NCI-H748 (cell line): Measurements from ENCODE around the gene STON1.
"Not testable (repeated sequence)": the region's sequence is repeated elsewhere in the genome, so short reads cannot be mapped to it uniquely, and the experiment has no call there.

ENCODE experiments used
- DNase-seq: peaks from one replicate; lab custom pipeline; 2025; ENCODE audit not compliant: unreplicated experiment; lab: John Stamatoyannopoulos, UW

Gene STON1

DNA sequence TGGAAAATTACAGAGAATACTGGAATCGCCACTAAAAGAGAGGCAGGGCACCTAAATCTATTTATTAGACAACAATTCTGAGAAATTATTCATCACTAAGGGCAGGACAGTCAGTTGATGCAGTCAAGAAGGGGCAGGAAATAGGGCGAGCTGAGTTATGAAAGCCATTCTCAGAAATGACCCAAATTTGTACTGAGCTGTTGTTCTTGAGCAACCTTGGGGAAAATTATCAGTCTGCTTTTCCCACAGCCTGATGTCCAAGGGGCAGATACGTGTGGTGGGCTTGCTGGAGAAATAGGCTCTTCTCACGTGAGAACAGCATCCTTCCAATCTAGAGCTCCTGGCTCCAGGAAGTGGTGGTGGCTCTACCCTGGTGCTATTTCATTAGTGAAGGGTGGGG lies 38.6 kb downstream of the STON1 start:
- no peak for DNase-seq

DNA sequence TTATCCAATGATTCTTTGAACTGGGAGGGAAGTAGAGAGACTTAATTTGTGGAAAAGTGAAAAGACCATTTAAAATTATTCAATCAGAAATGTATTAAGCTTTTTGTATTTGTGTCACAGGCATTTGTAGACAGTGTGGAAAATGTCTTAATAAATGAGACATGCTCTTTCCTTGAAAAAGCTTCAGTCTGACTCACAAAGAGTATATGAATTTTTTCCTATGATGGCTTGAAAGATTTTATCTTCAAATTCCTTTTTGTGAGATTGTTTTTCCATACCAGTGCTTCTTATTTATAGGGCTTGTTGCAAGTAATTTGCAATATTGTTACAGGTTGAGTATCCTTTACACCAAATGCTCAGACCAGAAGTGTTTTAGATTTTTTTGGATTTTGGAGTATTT lies 39.5 kb downstream of the STON1 start:
- DNase-seq, result no peak

DNA sequence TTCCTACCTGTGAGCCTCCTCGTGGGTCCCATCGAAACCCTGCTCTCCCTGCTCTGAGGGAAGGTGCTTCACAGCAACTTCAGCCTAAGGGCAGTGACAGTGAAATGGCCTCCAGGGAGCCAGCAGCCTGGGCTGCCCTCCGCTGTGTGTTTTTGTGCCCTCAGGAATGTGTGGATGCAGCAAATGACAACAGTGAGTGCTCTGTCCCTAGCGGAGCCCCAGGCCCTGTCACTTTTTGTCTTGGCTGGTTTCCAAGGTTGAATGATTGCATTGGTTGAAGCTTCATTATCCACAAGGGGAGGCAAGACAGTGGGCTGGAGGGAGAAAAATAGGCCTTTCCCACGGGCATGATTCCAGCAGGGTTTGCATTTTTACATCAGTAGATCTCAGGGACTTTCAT lies 42.9 kb downstream of the STON1 start:
- DNase-seq, result peak; percentile 28

DNA sequence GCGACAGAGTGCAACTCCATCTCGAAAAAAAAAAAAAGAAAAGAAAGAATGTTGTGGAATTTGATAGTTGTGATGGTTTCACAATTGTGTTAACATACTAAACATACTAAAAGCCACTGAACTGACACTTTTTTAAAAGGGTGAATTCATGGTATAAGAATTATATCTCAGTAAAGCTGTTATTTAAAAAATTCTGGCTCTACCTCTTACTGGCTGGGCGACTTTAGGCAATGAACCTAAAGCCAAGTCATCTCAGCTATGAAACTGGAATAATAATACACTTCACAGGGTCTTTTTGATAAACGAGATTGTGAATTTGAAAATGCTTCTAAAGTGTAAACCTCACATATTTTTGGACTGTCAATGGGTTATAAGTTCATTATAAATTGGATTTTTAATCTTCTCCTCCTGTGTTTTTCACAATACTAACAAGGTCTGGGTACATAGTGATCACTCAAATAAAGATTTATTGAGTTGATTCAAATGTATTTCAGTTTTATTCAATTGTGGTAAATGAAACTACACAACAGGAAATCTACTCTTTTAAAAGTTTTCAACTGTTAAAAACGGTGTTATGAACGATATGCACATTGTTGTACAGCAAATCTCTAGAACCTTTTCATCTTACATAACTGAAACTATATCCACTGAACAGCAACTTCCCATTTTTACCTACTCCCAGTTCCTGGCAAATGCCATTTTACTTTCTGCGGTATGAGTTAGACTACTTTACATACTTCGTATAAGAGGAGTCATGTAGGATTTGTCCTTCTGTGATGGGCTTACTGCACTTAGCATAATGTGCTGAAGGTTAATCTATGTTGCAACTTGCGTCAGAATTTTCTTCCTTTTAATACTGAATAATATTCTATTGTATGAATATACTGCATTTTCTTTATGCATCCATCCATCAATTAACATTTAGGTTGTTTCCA lies 44.7 kb downstream of the STON1 start:
- no peak for DNase-seq

DNA sequence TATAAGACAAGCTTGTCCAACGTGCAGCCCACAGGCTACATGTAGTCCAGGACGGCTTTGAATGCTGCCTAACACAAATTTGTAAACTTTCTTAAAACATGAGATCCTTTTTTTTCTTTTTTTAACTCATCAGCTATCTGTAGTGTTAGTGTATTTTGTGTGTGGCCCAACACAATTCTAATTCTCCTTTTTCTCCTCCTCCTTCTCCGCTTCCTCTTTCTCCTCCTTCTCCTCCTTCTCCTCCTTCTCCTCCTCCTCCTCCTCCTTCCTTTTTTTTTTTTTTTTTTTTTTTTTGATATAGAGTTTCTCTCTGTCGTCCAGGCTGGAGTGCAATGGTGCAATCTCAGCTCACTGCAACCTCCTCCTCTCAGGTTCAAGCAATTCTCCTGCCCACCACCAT lies 48.4 kb downstream of the STON1 start:
- DNase-seq, result no peak

DNA sequence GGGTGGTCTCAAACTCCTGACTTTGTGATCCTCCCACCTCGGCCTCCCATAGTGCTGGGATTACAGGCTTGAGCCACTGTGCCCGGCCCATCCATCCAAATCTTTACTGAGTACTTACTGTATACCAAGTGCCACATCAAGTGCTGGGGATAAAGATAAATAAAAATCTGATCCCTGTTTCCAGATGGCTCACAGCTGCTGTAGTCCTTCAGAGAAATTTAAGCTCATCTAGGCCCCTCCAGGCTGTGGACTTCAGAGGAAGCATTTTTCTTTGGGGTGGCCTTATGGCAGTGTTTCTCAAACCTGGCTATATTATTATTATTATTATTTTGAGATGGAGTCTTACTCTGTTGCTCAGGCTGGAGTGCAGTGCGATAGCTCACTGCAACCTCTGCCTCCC lies 54.0 kb downstream of the STON1 start:
- DNase-seq, result no peak

DNA sequence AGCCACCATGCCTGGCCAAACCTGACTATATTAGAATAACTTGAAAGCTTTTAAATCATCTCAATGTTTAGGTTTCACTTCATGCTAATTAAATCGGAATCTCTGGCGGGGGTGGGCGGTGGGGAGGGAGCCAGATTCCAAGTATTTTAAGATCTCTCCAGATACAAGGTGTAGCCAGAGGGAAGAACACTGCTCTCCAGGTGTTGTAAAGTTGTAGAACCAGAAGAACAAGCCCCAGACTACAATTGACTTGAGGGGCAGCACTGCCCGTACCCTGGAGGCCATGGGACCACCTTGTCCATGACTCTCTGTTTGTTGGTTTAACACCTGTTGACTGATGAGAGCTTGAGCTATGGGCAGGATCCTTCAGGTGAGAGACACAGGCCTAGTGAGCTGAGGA lies 54.6 kb downstream of the STON1 start:
- DNase-seq, result no peak

DNA sequence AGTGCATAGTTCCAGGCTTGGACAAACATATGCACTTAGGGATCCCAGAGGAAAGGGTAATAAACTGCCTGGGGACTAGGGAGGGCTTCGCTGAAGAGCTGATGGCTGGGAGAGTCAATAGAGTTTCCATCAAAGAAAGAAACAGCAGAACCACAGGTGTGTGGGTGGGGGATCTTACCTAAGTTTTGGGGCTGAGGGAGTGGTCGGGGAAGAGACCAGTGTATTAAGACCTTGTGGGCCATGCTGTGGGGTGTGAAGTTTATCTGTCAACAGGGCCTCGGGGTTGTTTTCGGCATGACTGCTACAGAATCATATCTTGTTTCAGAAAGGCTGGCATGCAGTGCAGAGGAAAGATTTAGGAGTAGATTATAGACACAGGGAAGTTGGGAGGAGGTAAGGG lies 56.5 kb downstream of the STON1 start:
- no peak for DNase-seq

DNA sequence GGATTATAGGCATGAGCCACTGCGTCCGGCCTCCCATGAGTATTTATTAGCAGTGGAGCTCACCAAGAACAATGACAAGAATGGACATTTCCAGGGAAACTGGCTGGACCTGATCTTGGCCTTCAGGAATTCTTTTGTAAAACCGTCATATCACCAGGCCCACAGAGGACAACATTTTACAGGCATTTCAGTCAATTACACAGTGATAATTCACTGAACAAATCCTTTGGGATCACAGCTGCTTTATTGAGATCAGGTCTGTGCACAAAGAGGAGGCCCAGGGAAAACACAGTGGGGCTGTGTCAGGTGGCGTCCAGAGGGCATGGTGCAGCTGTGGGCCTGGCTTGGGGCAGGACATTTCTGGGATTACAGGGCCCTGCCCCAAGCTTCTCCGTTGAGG lies 57.6 kb downstream of the STON1 start:
- DNase-seq, result no peak

DNA sequence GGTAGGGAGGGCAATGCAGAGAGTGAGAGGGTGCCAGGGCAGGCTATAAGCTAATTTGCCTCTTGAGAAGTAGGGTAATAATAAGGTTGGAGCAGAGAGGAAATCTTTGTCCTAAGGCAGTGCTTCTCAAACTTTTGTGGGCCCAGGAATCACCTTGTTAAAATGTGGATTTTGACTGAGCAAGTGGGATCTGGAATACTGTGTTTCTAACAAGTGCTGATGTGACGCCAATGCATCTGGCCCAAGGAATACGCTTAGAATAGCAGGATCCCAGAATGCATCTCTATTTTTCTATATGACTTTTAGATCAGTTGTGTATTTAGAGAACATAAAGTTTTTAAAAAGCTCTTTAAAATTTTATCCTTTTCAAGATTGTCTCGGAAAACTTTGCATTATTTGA lies 58.0 kb downstream of the STON1 start:
- no peak for DNase-seq

DNA sequence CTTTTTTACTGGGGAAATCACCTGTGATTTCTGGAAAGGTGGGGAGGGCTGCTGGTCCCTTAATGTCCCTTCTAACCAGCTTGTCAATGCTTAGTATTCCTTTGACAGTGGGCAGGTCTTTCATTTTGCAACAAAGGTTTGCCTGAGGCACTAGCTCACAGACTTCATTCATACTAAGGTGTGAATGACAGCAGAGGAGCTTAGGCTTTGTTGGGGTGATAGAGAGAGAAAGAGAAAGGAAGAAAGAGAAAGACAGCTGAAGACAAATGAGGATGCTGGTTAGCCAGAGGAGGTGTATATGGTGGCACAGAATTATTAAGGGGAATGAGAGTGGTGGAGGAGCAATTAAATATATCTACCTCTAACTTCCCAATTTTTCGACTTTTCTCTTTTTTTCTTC lies 58.8 kb downstream of the STON1 start:
- DNase-seq, result no peak

DNA sequence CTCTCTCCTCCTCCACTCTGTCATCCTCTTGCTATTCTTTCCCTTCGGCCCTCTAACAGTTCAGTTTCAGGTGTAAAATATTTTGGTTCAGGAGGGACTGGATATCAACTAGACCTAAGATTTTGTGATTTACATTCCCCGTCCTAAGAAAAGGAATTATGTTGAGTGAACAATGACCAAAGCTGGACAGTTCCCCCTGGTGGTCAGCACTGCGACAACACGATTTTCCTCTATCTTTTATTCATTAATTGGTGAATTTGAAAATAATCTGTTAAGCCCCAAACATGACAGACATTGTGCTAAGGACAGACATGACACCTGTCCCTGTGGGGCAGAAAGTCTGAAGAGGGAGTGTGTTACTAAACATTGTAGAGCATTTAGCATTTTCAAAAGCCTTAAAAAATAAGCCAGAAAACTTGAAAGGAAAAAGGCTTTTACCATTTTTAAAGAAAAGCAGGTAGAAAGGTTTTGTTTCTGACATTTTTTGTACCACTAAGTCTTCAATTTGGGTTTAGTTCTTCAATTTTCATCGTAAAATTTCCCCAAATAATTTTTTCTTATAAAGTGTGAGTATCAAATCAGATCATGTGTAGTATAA lies 59.3 kb downstream of the STON1 start:
- DNase-seq, result peak; percentile 40

DNA sequence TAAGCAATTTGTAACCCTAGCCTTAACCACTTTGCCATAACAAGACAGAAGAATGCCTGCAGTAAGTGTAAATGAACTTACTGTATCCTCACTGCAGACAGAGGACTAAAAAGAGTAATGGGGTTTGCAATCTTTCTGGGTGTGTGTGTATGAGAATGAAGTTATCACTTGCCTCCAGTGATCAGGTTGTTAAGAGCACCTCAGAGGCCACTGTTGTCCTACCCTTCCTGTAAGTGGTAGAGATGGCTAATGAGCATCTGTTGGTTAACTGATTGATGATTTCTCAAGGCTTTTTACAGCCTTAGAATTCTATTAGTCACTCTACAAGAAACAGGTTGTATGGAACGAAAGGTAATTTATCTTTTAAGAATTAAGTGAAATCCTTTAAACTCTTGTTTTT lies 60.1 kb downstream of the STON1 start:
- no peak for DNase-seq

DNA sequence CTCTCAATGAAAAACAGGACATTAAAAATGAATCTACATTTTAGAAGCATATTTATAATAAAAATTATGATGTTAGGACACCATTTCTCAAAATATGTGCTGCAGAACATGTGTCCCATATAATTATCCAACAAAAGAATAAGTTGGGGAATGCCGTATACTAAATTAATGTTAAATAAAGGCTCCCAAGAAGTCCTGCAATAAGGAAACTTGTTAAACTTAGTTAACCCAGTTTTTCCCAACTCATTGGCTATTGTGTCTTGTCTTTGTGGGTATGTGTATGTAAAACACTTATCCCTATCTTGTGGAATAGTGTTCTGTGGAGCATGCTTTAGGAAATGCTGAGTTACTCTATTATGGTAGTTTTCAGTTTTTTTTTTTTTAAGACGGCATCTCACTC lies 62.1 kb downstream of the STON1 start:
- no peak for DNase-seq

DNA sequence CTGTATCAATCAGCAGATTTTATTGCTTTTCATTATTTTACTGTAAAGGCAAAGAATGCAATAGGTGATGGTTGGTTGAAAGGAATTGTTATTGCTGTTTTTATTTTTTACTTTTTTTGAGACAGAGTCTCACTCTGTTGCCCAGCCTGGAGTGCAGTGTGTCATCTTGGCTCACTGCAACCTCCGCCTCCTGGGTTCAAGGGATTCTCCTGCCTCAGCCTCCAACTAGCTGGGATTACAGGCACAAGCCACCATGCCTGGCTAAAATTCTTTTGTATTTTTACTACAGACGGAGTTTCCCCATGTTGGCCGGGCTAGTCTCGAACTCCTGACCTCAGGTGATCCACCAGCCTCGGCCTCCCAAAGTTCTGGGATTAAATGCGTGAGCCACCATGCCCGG lies 66.8 kb downstream of the STON1 start:
- DNase-seq, result not testable (repeated sequence)

DNA sequence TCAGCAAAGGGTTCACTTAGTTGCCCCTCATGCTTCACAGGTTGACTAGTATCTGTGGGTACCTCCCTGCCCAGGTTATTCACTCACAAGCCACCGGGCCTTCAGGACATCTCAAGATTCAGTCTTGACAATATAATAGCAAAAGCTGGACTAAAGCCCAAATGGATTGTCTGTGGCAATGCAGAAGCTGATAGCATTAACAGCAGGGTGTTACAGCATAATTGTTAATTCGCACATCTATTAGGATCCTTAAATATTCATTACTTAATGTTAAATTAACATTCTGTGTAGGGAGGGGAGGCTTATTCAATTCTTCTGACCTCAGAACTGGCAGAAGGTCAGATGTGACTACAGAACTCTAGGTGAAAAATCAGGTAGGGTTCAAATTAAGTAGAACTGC lies 67.5 kb downstream of the STON1 start:
- no peak for DNase-seq

DNA sequence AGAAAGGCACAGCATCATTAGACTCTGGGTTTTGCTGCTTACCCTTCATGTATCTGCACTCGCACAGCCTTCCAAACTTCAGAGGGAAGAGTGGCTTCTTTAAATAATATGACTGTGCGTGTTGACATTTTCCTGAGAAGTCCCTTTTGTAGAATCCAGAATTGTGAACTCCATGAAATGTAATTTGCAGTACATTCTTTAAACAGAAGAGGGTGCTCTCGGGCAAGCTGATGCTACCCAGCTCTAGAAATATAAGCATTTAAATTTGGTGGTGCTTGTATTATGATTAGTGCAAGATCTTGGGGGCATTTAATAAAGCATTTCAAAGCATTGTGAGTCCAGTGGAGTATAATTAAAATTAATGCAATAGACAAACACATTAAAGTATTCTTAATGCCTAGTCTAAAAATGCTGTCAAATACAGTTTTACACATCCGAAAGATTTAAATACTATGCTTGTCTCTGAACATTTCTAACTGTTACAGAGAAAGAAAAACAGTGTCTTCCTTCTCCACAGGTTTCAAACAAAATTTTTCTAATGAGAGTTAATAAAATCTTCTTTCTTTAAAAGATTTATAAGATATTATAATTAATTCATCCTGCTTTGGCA lies 70.4 kb downstream of the STON1 start:
- peak; percentile 47 for DNase-seq

DNA sequence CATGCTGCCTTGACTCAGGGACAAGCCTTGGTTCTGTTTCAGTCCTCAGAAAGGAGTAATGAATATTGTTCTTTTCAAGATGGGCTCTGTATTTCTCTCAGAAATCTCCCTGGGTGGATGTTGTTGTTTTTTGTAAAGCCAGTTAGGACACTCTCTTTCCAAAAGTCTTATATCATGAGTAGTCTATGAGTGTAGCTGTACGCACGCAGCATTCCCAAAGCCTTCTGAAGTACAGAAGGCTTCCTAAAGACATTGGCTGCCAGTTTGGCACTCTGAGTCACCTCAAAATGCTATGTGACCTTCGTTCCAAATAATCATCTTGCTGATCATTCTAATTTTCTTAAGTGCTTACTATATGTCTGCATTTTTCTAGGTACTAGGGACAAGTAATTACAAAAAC lies 71.0 kb downstream of the STON1 start:
- no peak for DNase-seq

DNA sequence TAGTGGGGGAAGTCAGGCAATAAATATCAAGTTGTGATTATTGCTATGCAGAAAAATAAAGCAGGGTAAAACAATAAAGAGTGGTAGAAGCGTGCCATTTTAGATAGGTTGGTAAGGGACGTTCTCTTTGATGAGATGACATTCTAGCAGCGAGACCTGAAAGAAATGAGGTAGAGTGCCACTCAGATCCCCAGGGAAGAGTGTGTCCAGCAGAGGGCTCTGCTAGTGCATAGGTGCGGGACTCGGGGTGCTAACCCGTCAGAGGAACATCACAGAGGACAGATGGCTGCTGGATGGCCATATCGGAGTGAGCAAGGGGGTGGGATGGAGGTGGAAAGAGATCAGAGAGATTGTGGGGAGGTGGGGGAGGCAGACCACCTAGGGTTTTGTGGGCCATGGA lies 71.4 kb downstream of the STON1 start:
- peak; percentile 57 for DNase-seq

DNA sequence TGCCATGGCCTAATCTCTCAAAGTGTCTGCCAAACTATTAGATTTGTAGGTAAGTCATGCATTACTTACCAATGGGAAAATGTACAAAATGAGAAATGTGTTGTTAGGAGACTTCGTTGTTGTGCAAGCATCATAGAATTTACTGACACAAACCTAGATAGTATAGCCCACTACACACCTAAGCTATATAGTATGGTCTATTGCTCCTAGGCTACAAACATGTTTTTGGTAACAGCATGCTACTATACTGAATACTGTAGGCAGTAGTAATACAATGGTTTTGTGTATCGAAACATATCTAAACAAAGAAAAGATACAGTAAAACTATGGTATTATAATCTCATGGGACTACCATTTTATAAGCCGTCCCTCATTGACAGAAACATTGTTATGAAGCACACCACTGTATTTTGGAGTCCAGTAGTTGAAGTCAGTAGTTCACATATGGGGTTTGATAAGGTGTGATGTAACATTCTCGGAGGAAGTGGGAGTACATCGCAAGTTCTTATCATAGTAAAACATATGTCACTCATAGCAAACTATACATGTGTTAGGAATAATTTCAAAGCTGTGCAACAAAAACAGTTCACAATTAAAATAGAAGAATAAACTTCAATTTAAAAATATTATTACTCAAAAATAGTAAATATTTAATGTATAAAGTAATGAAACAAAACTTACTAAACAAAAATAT lies 75.7 kb downstream of the STON1 start:
- DNase-seq, result no peak

DNA sequence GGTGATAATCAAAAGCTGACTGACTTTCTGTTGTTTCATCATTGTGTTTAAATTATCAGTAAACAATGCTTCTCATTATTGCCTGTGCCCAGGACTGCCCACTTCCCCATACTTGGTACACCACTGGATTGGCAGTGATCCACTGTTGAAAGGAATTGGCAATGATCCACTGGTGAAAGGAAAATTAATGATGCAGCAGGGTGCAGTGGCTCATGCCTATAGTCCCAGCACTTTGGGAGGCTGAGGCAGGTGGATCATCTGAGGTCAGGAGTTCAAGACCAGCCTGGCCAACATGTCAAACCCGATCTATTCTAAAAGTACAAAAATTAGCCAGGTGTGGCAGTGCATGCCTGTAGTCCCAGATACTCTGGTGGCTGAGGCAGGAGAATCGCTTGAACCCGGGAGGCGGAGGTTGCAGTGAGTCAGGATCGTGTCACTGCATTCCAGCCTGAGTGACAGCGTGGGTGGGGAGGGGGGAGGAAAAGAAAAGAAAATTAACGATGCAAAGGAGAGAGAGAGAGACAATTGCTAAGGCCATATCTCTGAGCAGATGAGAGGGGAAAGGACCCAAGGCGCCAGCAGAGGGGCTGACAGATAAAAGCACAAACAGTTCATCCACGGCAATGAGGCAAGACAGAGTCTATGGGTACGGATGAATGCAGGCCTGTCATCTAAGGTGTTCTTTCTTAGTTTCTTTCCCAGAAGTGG lies 77.5 kb downstream of the STON1 start:
- DNase-seq, result no peak
